Prostate gland (tissue), 2 donors: ENCODE data around the gene CHRND.

Source experiments
- CTCF ChIP-seq, 4 experiments: fragments of 200-600 bp in 2 of 4; fragments of 450-650 bp in 2 of 4; sonication (generic) in 2 of 4; IDR thresholded peaks; 1 replicate in 3 of 4; 2 replicates in 1 of 4; pipeline ENCODE4 v1.5.1; 2016 to 2019; ENCODE audit warnings: antibody characterized with exemption in 4 of 4, mild to moderate bottlenecking in 2 of 4, moderate library complexity in 2 of 4
- POLR2A ChIP-seq: fragments of 450-650 bp; IDR thresholded peaks from one replicate; pipeline ENCODE4 v1.6.1; 2016; ENCODE audit warnings: antibody characterized with exemption, mild to moderate bottlenecking
- POLR2AphosphoS5 ChIP-seq: sonication (generic); formaldehyde crosslinking; IDR thresholded peaks from one replicate; pipeline ENCODE4 v1.6.1; 2017; ENCODE audit warnings: antibody characterized with exemption

DNA sequence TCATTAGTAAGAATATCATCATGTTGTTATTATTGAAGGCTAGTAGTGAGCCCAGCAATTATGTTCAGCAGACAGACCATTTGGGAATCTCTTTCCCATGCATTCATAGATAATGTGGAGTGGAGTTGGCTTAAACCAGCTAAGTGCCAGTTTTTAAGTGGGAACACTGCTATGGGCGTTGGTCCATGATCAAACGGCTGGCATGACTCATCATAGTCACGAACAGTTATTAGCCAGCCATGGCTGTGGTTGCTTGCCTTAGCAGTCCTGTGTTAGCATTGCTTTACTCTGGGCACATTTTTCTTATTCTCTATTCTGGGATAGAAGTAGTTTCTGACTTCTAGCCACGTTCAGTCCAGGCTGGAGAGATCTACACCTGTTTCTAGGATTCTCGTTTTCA is 42.2 kb downstream of the CHRND start:
- TF ChIP-seq CTCF (IDR thresholded peaks at IDR 0.05), result no peak
- TF ChIP-seq POLR2A, result no peak
- no peak for TF ChIP-seq POLR2AphosphoS5
